Breast epithelium (tissue), 4 donors: ENCODE measurements around the gene BCL2L15. TPM values are rescaled to one million over a fixed set of nuclear protein-coding genes. Genes with fewer than 3 reads are reported as not detected.

Source experiments
- DNase-seq, 2 donors: peaks; one replicate each; pipeline ENCODE4 v3.0.0-alpha.2; 2019; ENCODE audit warnings: low spot score in 2 of 2
- H3K27ac ChIP-seq, 2 donors: fragments of 200-600 bp; sonication (generic) in 1 of 2; one replicate each; pipeline ENCODE4 v1.5.1; 2016 to 2019; ENCODE audit warnings: mild to moderate bottlenecking in 1 of 2
- H3K27me3 ChIP-seq, 2 donors: fragments of 200-600 bp; sonication (generic) in 1 of 2; one replicate each; pipeline versions ENCODE4 v1.5.1 to v1.6.0; 2017 to 2019; ENCODE audit warnings: control low read depth in 1 of 2, mild to moderate bottlenecking in 1 of 2
- H3K36me3 ChIP-seq: fragments of 200-600 bp; one replicate; pipeline ENCODE4 v1.5.1; 2019
- H3K4me1 ChIP-seq, 2 donors: fragments of 200-600 bp; sonication (generic); one replicate each; pipeline ENCODE4 v1.5.1; 2016 to 2019; ENCODE audit warnings: control low read depth in 1 of 2
- H3K4me3 ChIP-seq, 3 donors: fragments of 200-600 bp; sonication (generic); 1 replicate in 2 of 3; 2 replicates in 1 of 3; pipeline ENCODE4 v1.5.1; 2016 to 2019; ENCODE audit warnings: mild to moderate bottlenecking in 3 of 3, moderate library complexity in 2 of 3
- H3K9me3 ChIP-seq, 2 donors: fragments of 200-600 bp; sonication (generic) in 1 of 2; one replicate each; pipeline ENCODE4 v1.5.1; 2016 to 2019; ENCODE audit warnings: control low read depth in 1 of 2
- CTCF ChIP-seq, 3 donors: fragments of 450-650 bp; IDR thresholded peaks; one replicate each; pipeline ENCODE4 v1.5.1; 2016 to 2017; ENCODE audit warnings: antibody characterized with exemption in 3 of 3, mild to moderate bottlenecking in 3 of 3, moderate library complexity in 3 of 3
- POLR2A ChIP-seq: fragments of 450-650 bp; IDR thresholded peaks from one replicate; pipeline ENCODE4 v1.6.1; 2016; ENCODE audit warnings: antibody characterized with exemption, mild to moderate bottlenecking, moderate library complexity
- POLR2AphosphoS5 ChIP-seq, 3 donors: sonication (generic); formaldehyde crosslinking; IDR thresholded peaks; one replicate each; pipeline ENCODE4 v1.6.1; 2017; ENCODE audit warnings: antibody characterized with exemption in 3 of 3
- intact Hi-C: fragments of 100-400 bp; cut with DNase I; formaldehyde crosslinking; loops from one replicate; pipeline ENCODE4 v1.15.1; 2023; ENCODE audit warnings: low total_unique reads
- total RNA-seq, 3 donors: library from RNA; depleted of rRNA; stranded (reverse); fragments of >200 nt; gene quantifications; one replicate each; pipeline ENCODE4 v1.1.0, GENCODE V29; 2016

Gene BCL2L15
- total RNA-seq, 3 donors from 2014 or later: 0.44 to 1.6 (median 0.48) TPM

GRCh38 chr1:113895098-113895497, 7.7 kb upstream of the BCL2L15 start:
- TF ChIP-seq POLR2AphosphoS5 (IDR thresholded peaks at IDR 0.05) (no peak), CTCF (IDR thresholded peaks at IDR 0.05) (no peak), POLR2A (no peak)
- H3K27me3 ChIP-seq: no peaks in the 10 kb centered on the region
- no peak for DNase-seq
- H3K4me1 ChIP-seq: no peaks in the 10 kb centered on the region
- no peak overlapping the region for H3K4me3 ChIP-seq
- intact Hi-C loops: no loop called here
- H3K36me3 ChIP-seq: no peaks in the 10 kb centered on the region
- H3K27ac ChIP-seq: no peak overlapping the region
- H3K9me3 ChIP-seq: no peaks in the 10 kb centered on the region

GRCh38 chr1:113893267-113893666, 5.9 kb upstream of the BCL2L15 start:
- H3K4me3 ChIP-seq: no peak overlapping the region
- H3K27me3 ChIP-seq: no peaks in the 10 kb centered on the region
- intact Hi-C loops: no loop called here
- H3K9me3 ChIP-seq: no peaks in the 10 kb centered on the region
- no peak overlapping the region for H3K27ac ChIP-seq
- H3K36me3 ChIP-seq: no peaks in the 10 kb centered on the region
- no peak for TF ChIP-seq POLR2AphosphoS5 (IDR thresholded peaks at IDR 0.05)
- TF ChIP-seq CTCF (IDR thresholded peaks at IDR 0.05): no peak
- TF ChIP-seq POLR2A: no peak
- DNase-seq: no peak
- H3K4me1 ChIP-seq: no peaks in the 10 kb centered on the region

- H3K4me3 ChIP-seq: no peak overlapping the region
- no peaks in the 10 kb centered on the region for H3K36me3 ChIP-seq
- TF ChIP-seq CTCF (IDR thresholded peaks at IDR 0.05) (no peak), POLR2AphosphoS5 (IDR thresholded peaks at IDR 0.05) (no peak), POLR2A (no peak)
- DNase-seq: no peak
- no peaks in the 10 kb centered on the region for H3K4me1 ChIP-seq
- no peaks in the 10 kb centered on the region for H3K9me3 ChIP-seq
- intact Hi-C loops: no loop called here
- H3K27me3 ChIP-seq: no peaks in the 10 kb centered on the region
- no peak overlapping the region for H3K27ac ChIP-seq
These were observed 4.3 kb upstream of the BCL2L15 start for GRCh38 chr1:113891631-113892220.

- Histone ChIP-seq H3K4me1 (no peaks in the 10 kb centered on the region), H3K36me3 (no peaks in the 10 kb centered on the region), H3K27ac (no peak overlapping the region), H3K27me3 (no peaks in the 10 kb centered on the region), H3K9me3 (no peaks in the 10 kb centered on the region), H3K4me3 (no peak overlapping the region)
- TF ChIP-seq CTCF (IDR thresholded peaks at IDR 0.05) (no peak), POLR2AphosphoS5 (IDR thresholded peaks at IDR 0.05) (no peak), POLR2A (no peak)
- intact Hi-C loops: no loop called here
- DNase-seq: no peak
These were observed 3.4 kb upstream of the BCL2L15 start for GRCh38 chr1:113890816-113891215.

- Histone ChIP-seq H3K9me3 (no peaks in the 10 kb centered on the region), H3K4me1 (no peaks in the 10 kb centered on the region), H3K4me3 (no peak overlapping the region), H3K27me3 (no peaks in the 10 kb centered on the region), H3K36me3 (no peaks in the 10 kb centered on the region), H3K27ac (no peak overlapping the region)
- TF ChIP-seq POLR2AphosphoS5 (IDR thresholded peaks at IDR 0.05) (no peak), POLR2A (no peak)
- intact Hi-C loops: no loop called here
- no peak for DNase-seq
These were observed 672 bp downstream of the BCL2L15 start for GRCh38 chr1:113886417-113887401.
